SK-N-SH treated with all-trans-retinoic acid at 6 μM for 48 hours (cell line): ENCODE results near the gene GRIA3.

Experiments used
- OSR1 ChIP-seq: fragments of 250-450 bp; sonication (Bioruptor Pico); IDR thresholded peaks from 2 replicates; pipeline ENCODE4 v1.8.0; 2022; ENCODE audit warnings: moderate library complexity, mild to moderate bottlenecking, inconsistent platforms
- RARB ChIP-seq: fragments of 250-450 bp; sonication (Bioruptor Pico); IDR thresholded peaks from 2 replicates; pipeline ENCODE4 v1.8.0; 2021; ENCODE audit warnings: mild to moderate bottlenecking, moderate library complexity
- SNAI2 ChIP-seq: fragments of 250-450 bp; sonication (Bioruptor Pico); IDR thresholded peaks from 2 replicates; pipeline ENCODE4 v1.5.0; 2020; ENCODE audit warnings: mild to moderate bottlenecking, moderate library complexity
- ZNF70 ChIP-seq: fragments of 450-650 bp; formaldehyde crosslinking; IDR thresholded peaks from 2 replicates; pipeline ENCODE4 v1.5.0; 2020; ENCODE audit warnings: mild to moderate bottlenecking, moderate library complexity
- TF ChIP-seq, protein P1 (sequence below): fragments of 250-450 bp; sonication (Bioruptor Pico); IDR thresholded peaks from 2 replicates; pipeline ENCODE4 v1.5.1; 2020; ENCODE audit warnings: low read depth, mild to moderate bottlenecking, moderate library complexity

- TF ChIP-seq ZNF70 (CRISPR knock-in tag): no peak
- no peak for TF ChIP-seq SNAI2 (CRISPR knock-in tag)
- no peak for TF ChIP-seq RARB (CRISPR knock-in tag)
- TF ChIP-seq, protein P1, sequence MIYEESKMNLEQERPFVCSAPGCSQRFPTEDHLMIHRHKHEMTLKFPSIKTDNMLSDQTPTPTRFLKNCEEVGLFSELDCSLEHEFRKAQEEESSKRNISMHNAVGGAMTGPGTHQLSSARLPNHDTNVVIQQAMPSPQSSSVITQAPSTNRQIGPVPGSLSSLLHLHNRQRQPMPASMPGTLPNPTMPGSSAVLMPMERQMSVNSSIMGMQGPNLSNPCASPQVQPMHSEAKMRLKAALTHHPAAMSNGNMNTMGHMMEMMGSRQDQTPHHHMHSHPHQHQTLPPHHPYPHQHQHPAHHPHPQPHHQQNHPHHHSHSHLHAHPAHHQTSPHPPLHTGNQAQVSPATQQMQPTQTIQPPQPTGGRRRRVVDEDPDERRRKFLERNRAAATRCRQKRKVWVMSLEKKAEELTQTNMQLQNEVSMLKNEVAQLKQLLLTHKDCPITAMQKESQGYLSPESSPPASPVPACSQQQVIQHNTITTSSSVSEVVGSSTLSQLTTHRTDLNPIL (CRISPR knock-in tag): no peak
- TF ChIP-seq OSR1 (CRISPR knock-in tag): no peak
These were observed 38.8 kb downstream of the GRIA3 start for GRCh38 chrX:123222920-123223319.
